Activated B cell treated with CpG ODN at 0.5 μM for 24 hours (primary cell): ENCODE results near the gene TNFRSF11A. TPM values are rescaled to one million over a fixed set of nuclear protein-coding genes. Genes with fewer than 3 reads are reported as not detected.

ENCODE experiments used
- ATAC-seq: fragments of 200-7000 bp; cut with Tn5 transposase; one replicate; pipeline ENCODE4 v1.10.0; 2021; ENCODE audit warnings: low read depth, mild to moderate bottlenecking, moderate library complexity
- CTCF ChIA-PET: fragments of 350-600 bp; sonication (Branson Sonifier 250); formaldehyde crosslinking; loops from one replicate; lab custom pipeline; 2021; ENCODE audit warnings: antibody characterized with exemption; lab: Charles Lee
- POLR2A ChIA-PET: fragments of 350-600 bp; sonication (Branson Sonifier 250); formaldehyde crosslinking; loops from one replicate; lab custom pipeline; 2021; ENCODE audit warnings: antibody characterized with exemption; lab: Charles Lee
- DNase-seq: peaks from one replicate; pipeline ENCODE4 v3.0.0; 2022
- H3K27ac Mint-ChIP-seq: one replicate; pipeline ENCODE4 v1.8.0; 2020; ENCODE audit warnings: mixed read lengths
- H3K27me3 Mint-ChIP-seq: one replicate; pipeline ENCODE4 v1.8.0; 2021; ENCODE audit warnings: mixed read lengths
- H3K36me3 Mint-ChIP-seq: one replicate; pipeline ENCODE4 v1.8.0; 2021; ENCODE audit warnings: low read depth, mixed read lengths
- H3K4me1 Mint-ChIP-seq: one replicate; pipeline ENCODE4 v1.8.0; 2021; ENCODE audit warnings: mixed read lengths
- H3K4me3 Mint-ChIP-seq: one replicate; pipeline ENCODE4 v1.8.0; 2020; ENCODE audit warnings: mild to moderate bottlenecking, mixed read lengths
- H3K9me3 Mint-ChIP-seq: one replicate; pipeline ENCODE4 v1.8.0; 2020; ENCODE audit warnings: mixed read lengths
- intact Hi-C: fragments of 100-400 bp; cut with micrococcal nuclease; formaldehyde crosslinking; loops from one replicate; pipeline ENCODE4 v1.15.1; 2024
- total RNA-seq: library from RNA; stranded (reverse); gene quantifications from 2 replicates; pipeline ENCODE4 v1.2.3, GENCODE V29; 2022
- TF ChIP-seq, protein P1 (sequence below): fragments of 200-600 bp; IDR thresholded peaks from one replicate; pipeline ENCODE4 v1.8.0; 2022; ENCODE audit warnings: antibody characterized with exemption, mild to moderate bottlenecking

Gene TNFRSF11A
- total RNA-seq, 1 donor from 2014 or later, result 0.24 TPM

DNA sequence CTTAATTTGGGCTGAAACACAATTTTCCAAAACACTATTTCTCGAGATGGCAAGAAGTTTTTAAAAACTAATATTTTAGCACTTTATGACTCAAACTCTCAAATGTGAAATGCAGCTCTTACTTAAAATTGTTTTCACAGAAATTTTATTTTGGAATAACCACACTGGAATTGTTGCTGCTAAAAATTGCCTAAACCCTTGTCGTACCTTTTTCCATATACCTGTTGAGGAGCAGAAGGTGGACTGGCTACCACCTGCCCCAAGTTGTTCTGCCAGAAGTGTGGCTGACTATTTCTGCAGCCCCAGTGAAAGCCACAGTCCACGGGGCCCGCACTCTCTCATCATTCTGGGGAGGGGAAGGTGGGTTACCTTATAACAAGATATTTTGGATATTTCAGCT, 23.4 kb downstream of the TNFRSF11A start:
- TF ChIP-seq, protein P1, sequence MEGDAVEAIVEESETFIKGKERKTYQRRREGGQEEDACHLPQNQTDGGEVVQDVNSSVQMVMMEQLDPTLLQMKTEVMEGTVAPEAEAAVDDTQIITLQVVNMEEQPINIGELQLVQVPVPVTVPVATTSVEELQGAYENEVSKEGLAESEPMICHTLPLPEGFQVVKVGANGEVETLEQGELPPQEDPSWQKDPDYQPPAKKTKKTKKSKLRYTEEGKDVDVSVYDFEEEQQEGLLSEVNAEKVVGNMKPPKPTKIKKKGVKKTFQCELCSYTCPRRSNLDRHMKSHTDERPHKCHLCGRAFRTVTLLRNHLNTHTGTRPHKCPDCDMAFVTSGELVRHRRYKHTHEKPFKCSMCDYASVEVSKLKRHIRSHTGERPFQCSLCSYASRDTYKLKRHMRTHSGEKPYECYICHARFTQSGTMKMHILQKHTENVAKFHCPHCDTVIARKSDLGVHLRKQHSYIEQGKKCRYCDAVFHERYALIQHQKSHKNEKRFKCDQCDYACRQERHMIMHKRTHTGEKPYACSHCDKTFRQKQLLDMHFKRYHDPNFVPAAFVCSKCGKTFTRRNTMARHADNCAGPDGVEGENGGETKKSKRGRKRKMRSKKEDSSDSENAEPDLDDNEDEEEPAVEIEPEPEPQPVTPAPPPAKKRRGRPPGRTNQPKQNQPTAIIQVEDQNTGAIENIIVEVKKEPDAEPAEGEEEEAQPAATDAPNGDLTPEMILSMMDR, result no peak
- ChIA-PET CTCF (no interaction called here), POLR2A (no interaction called here)
- Mint-ChIP-seq H3K27me3 (peaks cover 5% of the 10 kb centered on the region), H3K27ac (no peak overlapping the region), H3K4me1 (no peaks in the 10 kb centered on the region), H3K36me3 (no peaks in the 10 kb centered on the region), H3K4me3 (no peak overlapping the region), H3K9me3 (no peaks in the 10 kb centered on the region)
- ATAC-seq, result no peak
- no peak for DNase-seq
- intact Hi-C loops, result no loop called here

DNA sequence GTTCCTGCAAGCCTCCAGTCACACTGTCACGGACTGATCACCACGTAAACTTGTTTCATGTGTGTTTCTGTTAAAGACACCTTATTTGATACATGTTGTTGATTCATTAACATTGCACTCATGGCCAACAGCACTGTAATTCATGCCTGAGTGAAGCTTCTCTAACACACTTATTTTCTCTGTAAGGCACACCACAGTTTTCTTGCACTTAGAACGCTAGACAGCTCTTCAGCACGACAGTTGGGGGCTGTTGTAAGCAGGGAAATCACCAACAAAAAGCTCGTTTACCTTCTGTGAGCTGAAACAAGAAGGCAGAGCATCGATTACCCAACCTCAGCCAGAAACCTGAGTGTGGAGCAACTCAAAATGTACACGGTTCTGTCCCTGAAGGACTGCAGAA, 28.1 kb downstream of the TNFRSF11A start:
- Mint-ChIP-seq H3K27ac (no peak overlapping the region), H3K27me3 (peaks cover 7% of the 10 kb centered on the region), H3K9me3 (no peaks in the 10 kb centered on the region), H3K36me3 (no peaks in the 10 kb centered on the region), H3K4me3 (no peak overlapping the region), H3K4me1 (no peaks in the 10 kb centered on the region)
- TF ChIP-seq, protein P1, result no peak
- no peak for ATAC-seq
- POLR2A ChIA-PET, result no interaction called here
- CTCF ChIA-PET, result no interaction called here
- DNase-seq, result no peak
- intact Hi-C loops, result no loop called here

DNA sequence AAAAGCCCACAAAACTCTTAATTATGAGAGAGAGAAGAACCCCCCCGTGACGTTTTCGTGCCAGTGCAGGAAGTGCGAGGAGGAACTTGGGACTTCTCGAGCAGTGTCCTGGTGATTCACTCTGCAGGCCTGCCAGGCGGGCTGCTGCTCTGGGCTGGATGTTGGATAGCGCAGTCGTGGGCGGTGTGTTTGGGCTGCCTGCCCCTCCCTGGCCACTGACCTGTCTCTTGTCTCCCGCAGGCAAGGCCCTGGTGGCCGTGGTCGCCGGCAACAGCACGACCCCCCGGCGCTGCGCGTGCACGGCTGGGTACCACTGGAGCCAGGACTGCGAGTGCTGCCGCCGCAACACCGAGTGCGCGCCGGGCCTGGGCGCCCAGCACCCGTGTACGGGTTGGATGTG, 29.0 kb downstream of the TNFRSF11A start:
- Mint-ChIP-seq H3K36me3 (no peaks in the 10 kb centered on the region), H3K4me3 (no peak overlapping the region), H3K9me3 (no peaks in the 10 kb centered on the region), H3K27ac (no peak overlapping the region), H3K27me3 (peaks cover 6% of the 10 kb centered on the region), H3K4me1 (no peaks in the 10 kb centered on the region)
- DNase-seq (no peak), ATAC-seq (no peak)
- POLR2A ChIA-PET, result no interaction called here
- intact Hi-C loops, result no loop called here
- CTCF ChIA-PET, result no interaction called here
- TF ChIP-seq, protein P1, result no peak

DNA sequence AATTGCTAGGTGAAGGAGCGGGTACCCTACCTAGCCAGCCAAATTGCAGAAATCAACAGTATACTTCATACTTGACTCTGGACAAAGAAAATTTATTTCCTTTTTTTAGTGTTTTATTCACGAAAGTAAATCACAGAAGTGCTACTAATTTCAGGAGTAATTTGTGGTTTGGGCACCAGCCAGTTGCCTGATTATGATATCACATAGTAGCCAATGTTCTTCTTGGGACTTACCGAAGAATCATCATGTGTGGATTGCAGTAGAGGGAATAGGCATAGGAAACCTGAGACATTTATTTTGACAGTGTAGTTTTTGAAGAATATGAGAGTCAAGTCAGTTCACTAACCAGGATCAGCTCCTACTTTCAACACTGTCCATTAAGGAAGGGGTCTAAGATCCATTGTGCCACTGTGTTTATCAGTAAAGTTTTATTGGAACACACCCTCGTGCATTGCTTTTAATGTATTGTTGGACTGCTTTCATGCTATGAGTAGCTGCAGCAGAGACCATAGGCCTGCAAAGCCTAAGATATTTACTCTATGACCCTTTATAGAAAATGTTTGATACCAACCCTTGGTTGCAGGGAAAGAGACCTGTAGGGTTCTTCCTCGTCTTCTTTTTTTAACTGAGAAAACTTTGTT, 32.1 kb downstream of the TNFRSF11A start:
- H3K4me3 Mint-ChIP-seq, result no peak overlapping the region
- H3K27ac Mint-ChIP-seq, result no peak overlapping the region
- DNase-seq (no peak), ATAC-seq (no peak)
- no peaks in the 10 kb centered on the region for H3K36me3 Mint-ChIP-seq
- no peaks in the 10 kb centered on the region for H3K9me3 Mint-ChIP-seq
- POLR2A ChIA-PET, result no interaction called here
- TF ChIP-seq, protein P1, result no peak
- CTCF ChIA-PET, result no interaction called here
- H3K4me1 Mint-ChIP-seq, result no peaks in the 10 kb centered on the region
- intact Hi-C loops, result no loop called here
- peaks cover 5% of the 10 kb centered on the region for H3K27me3 Mint-ChIP-seq

DNA sequence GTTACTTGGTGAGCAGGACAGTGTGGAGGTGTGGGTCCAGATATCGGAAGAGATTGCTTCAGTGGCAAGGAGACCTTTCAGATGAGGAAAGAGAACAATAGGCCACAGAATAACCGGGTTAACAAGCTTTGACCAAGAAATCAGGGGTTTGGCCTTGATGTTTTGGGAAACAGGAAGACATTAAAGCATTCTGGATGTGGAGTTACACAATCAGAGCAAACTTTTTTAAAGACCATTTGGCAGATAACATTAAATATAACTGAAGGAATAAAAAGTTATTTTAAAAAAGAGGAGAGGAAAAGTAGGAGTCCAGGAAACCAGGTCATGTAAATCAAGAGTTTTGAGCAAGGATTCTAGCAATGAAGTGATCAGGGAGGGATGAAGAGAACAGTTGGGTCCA, 35.7 kb downstream of the TNFRSF11A start:
- TF ChIP-seq, protein P1, result no peak
- ChIA-PET POLR2A (no interaction called here), CTCF (no interaction called here)
- intact Hi-C loops, result no loop called here
- no peak for DNase-seq
- H3K4me1 Mint-ChIP-seq, result no peaks in the 10 kb centered on the region
- H3K9me3 Mint-ChIP-seq, result no peaks in the 10 kb centered on the region
- H3K27ac Mint-ChIP-seq, result no peak overlapping the region
- no peak for ATAC-seq
- H3K4me3 Mint-ChIP-seq, result no peak overlapping the region
- H3K36me3 Mint-ChIP-seq, result no peaks in the 10 kb centered on the region
- H3K27me3 Mint-ChIP-seq, result peaks cover 2% of the 10 kb centered on the region
